HepG2 (cell line): ENCODE measurements around the gene ATP5F1E. TPM values are rescaled to one million over a fixed set of nuclear protein-coding genes. Genes with fewer than 3 reads are reported as not detected.

Experiments used
- ATAC-seq: fragments of 200-7000 bp; cut with Tn5 transposase; 3 replicates; pipeline ENCODE4 v1.9.1; 2020; ENCODE audit warnings: mild to moderate bottlenecking, moderate library complexity
- BruUV-seq: library from RNA; stranded (reverse); fragments of 400-500 nt; replicated peaks from 2 replicates; lab custom pipeline; 2021; lab: Mats Ljungman, UMichigan
- CTCF ChIA-PET: fragments of 300-600 bp; formaldehyde crosslinking; extraction: SDS; loops from one replicate; lab custom pipeline; 2021; ENCODE audit warnings: low total read pairs, inconsistent platforms, low intra/inter-chr PET ratio; lab: Yijun Ruan, JAX
- POLR2A ChIA-PET: fragments of 350-600 bp; sonication (Branson Sonifier 250); formaldehyde crosslinking; loops from one replicate; lab custom pipeline; 2020; ENCODE audit warnings: antibody characterized with exemption, inconsistent platforms; lab: Yijun Ruan, JAX
- DNase-seq: peaks from one replicate; pipeline ENCODE4 v3.0.0-alpha.2; 2015; ENCODE audit warnings: low spot score
- FAIRE-seq: peaks from 3 replicates; lab custom pipeline; 2011; peaks lifted over from hg19 to GRCh38; lab: Jason Lieb, UNC
- H2AFZ ChIP-seq: one replicate; pipeline ENCODE4 v1.6.1; 2011; ENCODE audit warnings: low read length, inconsistent platforms
- H3K27ac ChIP-seq: fragments of 300-600 bp; 3 replicates; pipeline ENCODE4 v1.8.0; 2011; ENCODE audit warnings: mixed run types, mild to moderate bottlenecking, mixed read lengths, low read length, inconsistent platforms; ENCODE audit not compliant: insufficient read depth; ENCODE audit errors: extremely low read length
- H3K27me3 ChIP-seq, 2 experiments: fragments of 200-600 bp in 1 of 2; 2 replicates in 1 of 2; 3 replicates in 1 of 2; pipeline versions ENCODE4 v1.6.0 to v1.8.0; 2011; ENCODE audit warnings: low read length in 2 of 2, mild to moderate bottlenecking in 2 of 2, moderate library complexity in 2 of 2, inconsistent platforms in 1 of 2; ENCODE audit not compliant: insufficient read depth in 2 of 2, control insufficient read depth in 1 of 2
- H3K36me3 ChIP-seq, 2 experiments: fragments of 200-600 bp in 1 of 2; replicated peaks in 1 of 2; 2 replicates in 1 of 2; 3 replicates in 1 of 2; pipeline versions ENCODE4 v1.5.1 to v1.8.0; 2011; ENCODE audit warnings: low read length in 2 of 2, inconsistent platforms in 1 of 2; ENCODE audit not compliant: insufficient read depth in 2 of 2, control insufficient read depth in 1 of 2
- H3K4me1 ChIP-seq: 2 replicates; pipeline ENCODE4 v1.5.1; 2012; ENCODE audit warnings: low read length, inconsistent platforms; ENCODE audit not compliant: insufficient read depth
- H3K4me2 ChIP-seq: 2 replicates; pipeline ENCODE4 v1.6.0; 2011; ENCODE audit warnings: low read depth, low read length, inconsistent platforms
- H3K4me3 ChIP-seq, 3 experiments: fragments of 200-600 bp in 1 of 3; sonication (generic), shearing (Covaris generic) in 1 of 3; replicated peaks in 1 of 3; 2 replicates each; pipeline ENCODE4 v1.5.1; 2011 to 2016; ENCODE audit warnings: low read length in 3 of 3, inconsistent platforms in 2 of 3, low read depth in 2 of 3, mild to moderate bottlenecking in 2 of 3, control low read depth in 1 of 3, mixed read lengths in 1 of 3; ENCODE audit not compliant: insufficient read depth in 1 of 3
- H3K79me2 ChIP-seq: one replicate; pipeline ENCODE4 v1.6.1; 2011; ENCODE audit warnings: low read length, inconsistent platforms; ENCODE audit not compliant: insufficient read depth
- H3K9ac ChIP-seq: 2 replicates; pipeline ENCODE4 v1.6.0; 2011; ENCODE audit warnings: mild to moderate bottlenecking, low read depth, low read length, inconsistent platforms; ENCODE audit not compliant: insufficient read depth
- H3K9me3 ChIP-seq: 2 replicates; pipeline ENCODE4 v1.5.1; 2012; ENCODE audit warnings: mild to moderate bottlenecking, low read length
- H4K20me1 ChIP-seq: 2 replicates; pipeline ENCODE4 v1.6.0; 2011; ENCODE audit warnings: inconsistent platforms, mild to moderate bottlenecking, low read length, moderate library complexity; ENCODE audit not compliant: insufficient read depth
- ARNT ChIP-seq: fragments of 450-650 bp; IDR thresholded peaks from 2 replicates; pipeline ENCODE4 v1.6.1; 2017
- HNF4A ChIP-seq: sonication (generic); formaldehyde crosslinking; IDR thresholded peaks from 2 replicates; pipeline ENCODE4 v1.4.0; 2020; ENCODE audit warnings: missing genetic modification reagents
- PAWR ChIP-seq: sonication (generic); formaldehyde crosslinking; IDR thresholded peaks from 2 replicates; pipeline ENCODE4 v1.4.0; 2020; ENCODE audit warnings: missing genetic modification reagents, mild to moderate bottlenecking, borderline replicate concordance
- RBFOX2 ChIP-seq: fragments of 200-400 bp; formaldehyde crosslinking; IDR thresholded peaks from 2 replicates; pipeline ENCODE4 v1.6.1; 2017; ENCODE audit warnings: low read depth, mild to moderate bottlenecking, low read length
- RBM22 ChIP-seq: fragments of 200-400 bp; formaldehyde crosslinking; optimal IDR thresholded peaks from 2 replicates; pipeline ENCODE3; 2017; ENCODE audit warnings: mild to moderate bottlenecking, low read length, moderate library complexity
- SKI ChIP-seq: fragments of 450-650 bp; IDR thresholded peaks from one replicate; pipeline ENCODE4 v1.6.1; 2018; ENCODE audit warnings: mild to moderate bottlenecking; ENCODE audit not compliant: partially characterized antibody
- SMC3 ChIP-seq: IDR thresholded peaks from 2 replicates; pipeline ENCODE4 v1.6.1; 2011; ENCODE audit warnings: low read length, improper control_type of control experiment
- ZNF124 ChIP-seq: sonication (generic); formaldehyde crosslinking; IDR thresholded peaks from 2 replicates; pipeline ENCODE4 v1.4.0; 2020; ENCODE audit warnings: missing genetic modification reagents
- ZNF138 ChIP-seq: sonication (generic); formaldehyde crosslinking; IDR thresholded peaks from 2 replicates; pipeline ENCODE4 v1.5.0; 2020; ENCODE audit warnings: mild to moderate bottlenecking, low read depth, missing genetic modification reagents
- WGBS: methylation state at CpG from one replicate; pipeline ENCODE4 v1.1.6; 2017; ENCODE audit warnings: low lambda C conversion rate; 5-methylcytosine and 5-hydroxymethylcytosine counted together
- in situ Hi-C: cut with HindIII; loops from 2 replicates; pipeline ENCODE4 v1.10.0; 2017; ENCODE audit warnings: low pct_unique_long_range_greater_than_20kb; ENCODE audit not compliant: extremely low pct_ligation_motif_present
- intact Hi-C: fragments of 100-400 bp; cut with micrococcal nuclease; formaldehyde crosslinking; loops from one replicate; pipeline ENCODE4 v1.10.0; 2022; ENCODE audit not compliant: unreplicated experiment
- polyA plus RNA-seq, 8 experiments: library from polyadenylated mRNA; depleted of rRNA in 3 of 8; stranded (reverse) in 7 of 8; unstranded in 1 of 8; fragments of >200 nt; fragmentation: Illumina TruSeq in 4 of 8; extraction: Trizol in 4 of 8; gene quantifications; 2 replicates each; pipeline versions ENCODE4 v1.2.1 to v1.2.3, GENCODE V29; 2011 to 2016; ENCODE audit warnings: low read depth in 4 of 8, missing spikeins in 1 of 8, mixed read lengths in 1 of 8; ENCODE audit not compliant: insufficient read depth in 1 of 8
- total RNA-seq, 5 experiments: library from RNA; depleted of rRNA; stranded (reverse); fragments of >200 nt; fragmentation: Illumina TruSeq; extraction: Trizol; gene quantifications; 2 replicates each; pipeline ENCODE4 v1.2.3, GENCODE V29; 2016; ENCODE audit warnings: low read depth in 1 of 5
- TF ChIP-seq, protein P1 (sequence below): sonication (generic); formaldehyde crosslinking; IDR thresholded peaks from 2 replicates; pipeline ENCODE4 v1.9.0; 2022; ENCODE audit warnings: missing genetic modification reagents, mild to moderate bottlenecking, borderline replicate concordance
- TF ChIP-seq, protein P2 (sequence below): sonication (generic); formaldehyde crosslinking; IDR thresholded peaks from 2 replicates; pipeline ENCODE4 v1.5.1; 2020; ENCODE audit warnings: mild to moderate bottlenecking, missing genetic modification reagents, moderate library complexity

The ATP5F1E gene
- total and polyA plus RNA-seq, 2 of the 13 experiments (the other 11 are each of a cell fraction or from before 2014, with no cell fraction given): 121 to 134 TPM

DNA sequence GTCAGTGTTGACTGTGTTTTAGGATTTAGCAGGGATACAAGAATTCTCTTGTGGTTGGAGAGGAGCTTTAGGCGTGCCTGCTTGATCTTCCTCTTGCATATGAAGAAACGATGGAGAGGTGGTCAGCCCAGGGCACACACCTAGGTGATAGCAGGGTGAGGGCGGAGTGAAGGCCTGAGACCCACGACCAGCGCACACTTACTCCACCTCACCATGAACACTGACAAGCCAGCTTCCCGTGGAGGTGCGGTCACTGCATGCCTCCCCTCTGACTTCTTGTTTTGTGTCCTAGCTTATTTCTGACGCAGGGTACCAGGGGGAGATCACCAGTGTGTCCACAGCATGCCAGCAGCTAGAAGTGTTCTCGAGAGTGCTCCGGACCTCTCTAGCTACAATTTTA is 42.9 kb downstream of the ATP5F1E start (continued):
- TF ChIP-seq SMC3: no peak

DNA sequence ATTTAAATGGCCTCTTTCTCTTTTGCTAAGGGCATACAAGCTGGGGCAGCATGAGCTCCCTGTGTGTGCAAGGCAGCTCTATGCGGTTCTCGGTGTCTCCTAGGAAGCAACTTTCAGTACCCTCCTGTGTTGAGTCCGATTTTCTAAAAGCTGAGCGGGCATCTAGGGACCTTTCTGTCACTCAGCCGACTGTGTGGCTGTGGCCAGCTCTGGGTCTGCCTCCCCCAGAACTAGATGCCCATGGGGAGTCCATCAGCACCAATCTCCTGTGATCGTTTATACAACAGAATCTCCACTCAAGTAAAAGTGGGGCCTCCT is 43.6 kb downstream of the ATP5F1E start:
- FAIRE-seq (no peak), DNase-seq (no peak), ATAC-seq (no peak)
- Histone ChIP-seq H3K27ac (no peak overlapping the region), H3K9me3 (no peaks in the 10 kb centered on the region), H3K79me2 (peaks cover 29% of the 10 kb centered on the region), H3K27me3 (no peaks in the 10 kb centered on the region), H3K4me1 (peaks cover 73% of the 10 kb centered on the region), H3K4me2 (no peak overlapping the region), H2AFZ (no peak overlapping the region), H3K4me3 (no peak overlapping the region), H4K20me1 (peaks cover 21% of the 10 kb centered on the region), H3K36me3 (peaks cover 55 to 83% of the 10 kb centered on the region in 2 experiments), H3K9ac (no peak overlapping the region)
- WGBS: 97% methylated on average over 6 of the region's 6 CpGs
- POLR2A ChIA-PET: interaction anchor here (1.4 kb wide), 1 partner anchor 44 kb away, joined by 6 read pairs; the partner anchor contains the start of gene ATP5F1E
- in situ Hi-C loops: no loop called here
- TF ChIP-seq ARNT (no peak), ZNF138 (CRISPR knock-in tag) (no peak), RBM22 (peak; percentile 50)
- intact Hi-C loops: no loop called here
- CTCF ChIA-PET: no interaction called here
- BruUV-seq: no TSS peak

DNA sequence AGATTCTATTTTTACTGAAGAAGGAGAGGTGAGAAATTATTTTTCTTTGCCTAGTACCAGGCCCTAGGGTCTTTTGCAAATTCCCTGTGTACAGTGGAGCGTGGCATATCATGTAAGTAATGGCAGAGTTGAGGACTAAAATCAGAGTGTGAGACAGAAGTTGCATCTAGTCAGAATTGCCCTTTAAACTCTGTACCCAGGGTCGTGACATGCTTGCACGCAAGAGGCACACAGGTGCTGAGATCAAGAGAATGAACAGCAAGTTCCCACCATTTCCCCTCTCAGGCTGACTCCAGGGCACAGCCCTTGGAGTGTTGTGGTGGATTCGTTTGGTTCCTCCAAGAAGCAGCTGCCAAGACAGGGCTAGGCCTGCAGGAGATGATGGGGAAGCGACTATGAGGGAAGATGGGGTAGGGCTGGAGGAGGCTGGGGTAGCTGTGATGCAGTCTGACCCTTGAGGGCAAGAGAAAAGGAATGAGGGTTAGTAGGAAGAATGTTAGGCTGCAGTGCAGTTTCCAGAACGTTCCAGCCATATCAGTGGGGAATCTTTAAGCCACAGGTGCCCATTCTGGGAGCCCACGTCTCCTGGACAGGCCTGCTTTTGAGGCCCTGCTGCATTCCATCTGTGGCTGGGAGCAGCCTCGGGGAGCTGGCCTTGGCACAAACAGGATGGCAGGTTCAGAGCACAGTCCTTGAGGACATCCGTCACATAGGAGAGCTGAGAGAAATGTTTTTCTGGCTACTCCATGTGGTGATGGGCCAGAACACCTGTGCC is 44.2 kb downstream of the ATP5F1E start:
- Histone ChIP-seq H3K4me2 (no peak overlapping the region), H3K27ac (no peak overlapping the region), H3K9me3 (no peaks in the 10 kb centered on the region), H2AFZ (no peak overlapping the region), H3K36me3 (peaks cover 50 to 77% of the 10 kb centered on the region in 2 experiments), H3K4me3 (no peak overlapping the region), H3K4me1 (peaks cover 74% of the 10 kb centered on the region), H3K9ac (no peak overlapping the region), H3K27me3 (no peaks in the 10 kb centered on the region), H4K20me1 (peaks cover 21% of the 10 kb centered on the region), H3K79me2 (peaks cover 34% of the 10 kb centered on the region)
- ATAC-seq (no peak), FAIRE-seq (no peak), DNase-seq (no peak)
- intact Hi-C loops (no loop called here), in situ Hi-C loops (no loop called here)
- CTCF ChIA-PET: no interaction called here
- WGBS: 93% methylated on average over 9 of the region's 9 CpGs
- no TSS peak for BruUV-seq
- POLR2A ChIA-PET: interaction anchor here (1.4 kb wide), 1 partner anchor 44 kb away, joined by 6 read pairs; the partner anchor contains the start of gene ATP5F1E
- TF ChIP-seq SKI: no peak
- TF ChIP-seq ZNF124: no peak
- no peak for TF ChIP-seq PAWR (CRISPR knock-in tag)
- TF ChIP-seq, protein P1, sequence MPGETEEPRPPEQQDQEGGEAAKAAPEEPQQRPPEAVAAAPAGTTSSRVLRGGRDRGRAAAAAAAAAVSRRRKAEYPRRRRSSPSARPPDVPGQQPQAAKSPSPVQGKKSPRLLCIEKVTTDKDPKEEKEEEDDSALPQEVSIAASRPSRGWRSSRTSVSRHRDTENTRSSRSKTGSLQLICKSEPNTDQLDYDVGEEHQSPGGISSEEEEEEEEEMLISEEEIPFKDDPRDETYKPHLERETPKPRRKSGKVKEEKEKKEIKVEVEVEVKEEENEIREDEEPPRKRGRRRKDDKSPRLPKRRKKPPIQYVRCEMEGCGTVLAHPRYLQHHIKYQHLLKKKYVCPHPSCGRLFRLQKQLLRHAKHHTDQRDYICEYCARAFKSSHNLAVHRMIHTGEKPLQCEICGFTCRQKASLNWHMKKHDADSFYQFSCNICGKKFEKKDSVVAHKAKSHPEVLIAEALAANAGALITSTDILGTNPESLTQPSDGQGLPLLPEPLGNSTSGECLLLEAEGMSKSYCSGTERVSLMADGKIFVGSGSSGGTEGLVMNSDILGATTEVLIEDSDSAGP (CRISPR knock-in tag): 0 out of 2 replicates have a peak, but pooled peaks have one; percentile 29
- TF ChIP-seq HNF4A (CRISPR knock-in tag): peak; percentile 20; the same call in 1 of the 2 replicates
- TF ChIP-seq RBFOX2: peak; percentile 62
- TF ChIP-seq, protein P2, sequence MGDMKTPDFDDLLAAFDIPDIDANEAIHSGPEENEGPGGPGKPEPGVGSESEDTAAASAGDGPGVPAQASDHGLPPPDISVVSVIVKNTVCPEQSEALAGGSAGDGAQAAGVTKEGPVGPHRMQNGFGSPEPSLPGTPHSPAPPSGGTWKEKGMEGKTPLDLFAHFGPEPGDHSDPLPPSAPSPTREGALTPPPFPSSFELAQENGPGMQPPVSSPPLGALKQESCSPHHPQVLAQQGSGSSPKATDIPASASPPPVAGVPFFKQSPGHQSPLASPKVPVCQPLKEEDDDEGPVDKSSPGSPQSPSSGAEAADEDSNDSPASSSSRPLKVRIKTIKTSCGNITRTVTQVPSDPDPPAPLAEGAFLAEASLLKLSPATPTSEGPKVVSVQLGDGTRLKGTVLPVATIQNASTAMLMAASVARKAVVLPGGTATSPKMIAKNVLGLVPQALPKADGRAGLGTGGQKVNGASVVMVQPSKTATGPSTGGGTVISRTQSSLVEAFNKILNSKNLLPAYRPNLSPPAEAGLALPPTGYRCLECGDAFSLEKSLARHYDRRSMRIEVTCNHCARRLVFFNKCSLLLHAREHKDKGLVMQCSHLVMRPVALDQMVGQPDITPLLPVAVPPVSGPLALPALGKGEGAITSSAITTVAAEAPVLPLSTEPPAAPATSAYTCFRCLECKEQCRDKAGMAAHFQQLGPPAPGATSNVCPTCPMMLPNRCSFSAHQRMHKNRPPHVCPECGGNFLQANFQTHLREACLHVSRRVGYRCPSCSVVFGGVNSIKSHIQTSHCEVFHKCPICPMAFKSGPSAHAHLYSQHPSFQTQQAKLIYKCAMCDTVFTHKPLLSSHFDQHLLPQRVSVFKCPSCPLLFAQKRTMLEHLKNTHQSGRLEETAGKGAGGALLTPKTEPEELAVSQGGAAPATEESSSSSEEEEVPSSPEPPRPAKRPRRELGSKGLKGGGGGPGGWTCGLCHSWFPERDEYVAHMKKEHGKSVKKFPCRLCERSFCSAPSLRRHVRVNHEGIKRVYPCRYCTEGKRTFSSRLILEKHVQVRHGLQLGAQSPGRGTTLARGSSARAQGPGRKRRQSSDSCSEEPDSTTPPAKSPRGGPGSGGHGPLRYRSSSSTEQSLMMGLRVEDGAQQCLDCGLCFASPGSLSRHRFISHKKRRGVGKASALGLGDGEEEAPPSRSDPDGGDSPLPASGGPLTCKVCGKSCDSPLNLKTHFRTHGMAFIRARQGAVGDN (CRISPR knock-in tag): peak; percentile 23; the same call in 1 of the 2 replicates
